Liver (tissue), 9 donors: ENCODE measurements around the gene TMEM272. TPM values are rescaled to one million over a fixed set of nuclear protein-coding genes. Genes with fewer than 3 reads are reported as not detected.

ENCODE experiments used
- DNase-seq: peaks from one replicate; pipeline ENCODE4 v3.0.0-alpha.2; 2017; ENCODE audit warnings: low spot score
- H3K27ac ChIP-seq, 2 donors: one replicate each; pipeline ENCODE4 v1.7.0; 2013; ENCODE audit warnings: inconsistent platforms in 2 of 2, low read length in 2 of 2, control low read depth in 1 of 2, low read depth in 1 of 2, mild to moderate bottlenecking in 1 of 2
- H3K27me3 ChIP-seq, 4 donors: one replicate each; pipeline versions ENCODE4 v1.6.1 to v1.7.0; 2013; ENCODE audit warnings: low read length in 3 of 4, inconsistent platforms in 1 of 4, mild to moderate bottlenecking in 1 of 4, moderate library complexity in 1 of 4; ENCODE audit not compliant: control insufficient read depth in 4 of 4, insufficient read depth in 4 of 4
- H3K36me3 ChIP-seq, 4 donors: one replicate each; pipeline versions ENCODE4 v1.6.1 to v1.7.0; 2013; ENCODE audit warnings: low read length in 3 of 4, mild to moderate bottlenecking in 3 of 4, low read depth in 1 of 4, moderate library complexity in 1 of 4; ENCODE audit not compliant: control insufficient read depth in 4 of 4, insufficient read depth in 3 of 4
- H3K4me1 ChIP-seq, 4 donors: one replicate each; pipeline versions ENCODE4 v1.6.1 to v1.7.0; 2013; ENCODE audit warnings: low read length in 3 of 4, mild to moderate bottlenecking in 3 of 4, moderate library complexity in 1 of 4; ENCODE audit not compliant: control insufficient read depth in 4 of 4, insufficient read depth in 4 of 4
- H3K4me3 ChIP-seq, 3 donors: one replicate each; pipeline versions ENCODE4 v1.6.1 to v1.7.0; 2013; ENCODE audit warnings: low read length in 3 of 3, control low read depth in 1 of 3, low read depth in 1 of 3, mild to moderate bottlenecking in 1 of 3
- H3K9ac ChIP-seq, 2 donors: one replicate each; pipeline ENCODE4 v1.7.0; 2013; ENCODE audit warnings: low read length in 2 of 2, mild to moderate bottlenecking in 2 of 2, moderate library complexity in 2 of 2, control low read depth in 1 of 2, low read depth in 1 of 2
- H3K9me3 ChIP-seq, 4 donors: one replicate each; pipeline versions ENCODE4 v1.6.1 to v1.7.0; 2013; ENCODE audit warnings: low read length in 3 of 4; ENCODE audit not compliant: control insufficient read depth in 4 of 4
- EGR1 ChIP-seq, 2 donors: IDR thresholded peaks; 2 replicates each; pipeline ENCODE4 v1.6.1; 2016 to 2018; ENCODE audit warnings: antibody characterized with exemption in 2 of 2, low read depth in 2 of 2
- FOXA1 ChIP-seq: IDR thresholded peaks from 2 replicates; pipeline ENCODE4 v1.6.1; 2016; ENCODE audit warnings: antibody characterized with exemption
- FOXA2 ChIP-seq: IDR thresholded peaks from 2 replicates; pipeline ENCODE4 v1.6.1; 2016; ENCODE audit warnings: antibody characterized with exemption
- GABPA ChIP-seq, 2 donors: IDR thresholded peaks in 1 of 2; conservative IDR thresholded peaks in 1 of 2; 2 replicates each; pipeline ENCODE4 v1.6.1; 2016; ENCODE audit warnings: antibody characterized with exemption in 2 of 2, mild to moderate bottlenecking in 1 of 2, moderate library complexity in 1 of 2
- HNF4A ChIP-seq, 2 donors: conservative IDR thresholded peaks; 2 replicates each; pipeline ENCODE4 v1.6.1; 2016; ENCODE audit warnings: antibody characterized with exemption in 2 of 2, mild to moderate bottlenecking in 2 of 2
- HNF4G ChIP-seq: IDR thresholded peaks from 2 replicates; pipeline ENCODE4 v1.6.1; 2016; ENCODE audit warnings: antibody characterized with exemption
- JUND ChIP-seq, 2 donors: IDR thresholded peaks; 2 replicates each; pipeline ENCODE4 v1.6.1; 2016; ENCODE audit warnings: antibody characterized with exemption in 2 of 2
- MAX ChIP-seq: IDR thresholded peaks from 2 replicates; pipeline ENCODE4 v1.6.1; 2016; ENCODE audit warnings: antibody characterized with exemption
- NR2F2 ChIP-seq: IDR thresholded peaks from 2 replicates; pipeline ENCODE4 v1.6.1; 2016; ENCODE audit warnings: antibody characterized with exemption
- RAD21 ChIP-seq, 2 donors: IDR thresholded peaks; 2 replicates each; pipeline ENCODE4 v1.6.1; 2016; ENCODE audit warnings: antibody characterized with exemption in 2 of 2, mild to moderate bottlenecking in 2 of 2
- REST ChIP-seq: IDR thresholded peaks from 2 replicates; pipeline ENCODE4 v1.6.1; 2016; ENCODE audit warnings: antibody characterized with exemption, mild to moderate bottlenecking
- RXRA ChIP-seq, 2 donors: IDR thresholded peaks; 2 replicates each; pipeline ENCODE4 v1.6.1; 2017 to 2018; ENCODE audit warnings: antibody characterized with exemption in 2 of 2, mild to moderate bottlenecking in 1 of 2
- SP1 ChIP-seq: IDR thresholded peaks from 2 replicates; pipeline ENCODE4 v1.6.1; 2018; ENCODE audit warnings: antibody characterized with exemption, mild to moderate bottlenecking
- TAF1 ChIP-seq: conservative IDR thresholded peaks from 2 replicates; pipeline ENCODE4 v1.6.1; 2016; ENCODE audit warnings: antibody characterized with exemption, mild to moderate bottlenecking
- YY1 ChIP-seq: IDR thresholded peaks from 2 replicates; pipeline ENCODE4 v1.6.1; 2016; ENCODE audit warnings: antibody characterized with exemption, mild to moderate bottlenecking
- WGBS: extraction: QIAGEN DNeasy Blood & Tissue Kit; methylation state at CpG from one replicate; pipeline ENCODE4 v1.1.7; 2013; 5-methylcytosine and 5-hydroxymethylcytosine counted together
- polyA plus RNA-seq, 2 donors: library from polyadenylated mRNA; stranded (reverse) in 1 of 2; unstranded in 1 of 2; fragments of 200-250 nt in 1 of 2; fragments of >200 nt in 1 of 2; fragmentation: Nextera tagmentation in 1 of 2; extraction: Ambion mirVana in 1 of 2; gene quantifications; one replicate each; pipeline versions ENCODE4 v1.2.1 to v1.2.3, GENCODE V29; 2013 to 2015
- total RNA-seq, 2 donors: library from RNA; depleted of rRNA; stranded (reverse); fragments of >200 nt; gene quantifications; one replicate each; pipeline ENCODE4 v1.2.3, GENCODE V29; 2014
- TF ChIP-seq, protein P1 (sequence below): IDR thresholded peaks from 2 replicates; pipeline ENCODE4 v1.6.1; 2016; ENCODE audit warnings: antibody characterized with exemption
- TF ChIP-seq, protein P2 (sequence below): IDR thresholded peaks from 2 replicates; pipeline ENCODE4 v1.6.1; 2016; ENCODE audit warnings: antibody characterized with exemption
- TF ChIP-seq, protein P3 (sequence below): fragments of 150-350 bp; IDR thresholded peaks from 2 replicates; pipeline ENCODE4 v1.5.1; 2017; ENCODE audit warnings: improper control_type of control experiment, low read depth, low read length; ENCODE audit not compliant: missing input control
- donor health status: healthy.
- donor health status: healthy.
- donor health status: healthy.
- donor health status: healthy.
- donor health status: healthy.

Gene TMEM272
- total and polyA plus RNA-seq, 4 donors, result 0.02 to 0.42 (median 0.10) TPM

GRCh38 chr13:51846756-51847155 is 1.8 kb upstream of the TMEM272 start:
- no peak for TF ChIP-seq REST
- no peak for TF ChIP-seq GABPA (IDR thresholded peaks at IDR 0.05 in 1 of 2, conservative IDR thresholded peaks at IDR 0.05 in 1 of 2)
- TF ChIP-seq HNF4G, result no peak
- TF ChIP-seq TAF1, result no peak
- no peak for TF ChIP-seq HNF4A (conservative IDR thresholded peaks at IDR 0.05)
- TF ChIP-seq, protein P1, sequence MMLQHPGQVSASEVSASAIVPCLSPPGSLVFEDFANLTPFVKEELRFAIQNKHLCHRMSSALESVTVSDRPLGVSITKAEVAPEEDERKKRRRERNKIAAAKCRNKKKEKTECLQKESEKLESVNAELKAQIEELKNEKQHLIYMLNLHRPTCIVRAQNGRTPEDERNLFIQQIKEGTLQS, result no peak
- no peak for TF ChIP-seq RXRA (IDR thresholded peaks at IDR 0.05)
- no peak for TF ChIP-seq FOXA2
- TF ChIP-seq YY1, result no peak
- no peak for TF ChIP-seq MAX
- TF ChIP-seq SP1, result no peak
- no peak for TF ChIP-seq FOXA1
- no peak for TF ChIP-seq RAD21 (IDR thresholded peaks at IDR 0.05)
- TF ChIP-seq NR2F2, result no peak
- TF ChIP-seq, protein P2, sequence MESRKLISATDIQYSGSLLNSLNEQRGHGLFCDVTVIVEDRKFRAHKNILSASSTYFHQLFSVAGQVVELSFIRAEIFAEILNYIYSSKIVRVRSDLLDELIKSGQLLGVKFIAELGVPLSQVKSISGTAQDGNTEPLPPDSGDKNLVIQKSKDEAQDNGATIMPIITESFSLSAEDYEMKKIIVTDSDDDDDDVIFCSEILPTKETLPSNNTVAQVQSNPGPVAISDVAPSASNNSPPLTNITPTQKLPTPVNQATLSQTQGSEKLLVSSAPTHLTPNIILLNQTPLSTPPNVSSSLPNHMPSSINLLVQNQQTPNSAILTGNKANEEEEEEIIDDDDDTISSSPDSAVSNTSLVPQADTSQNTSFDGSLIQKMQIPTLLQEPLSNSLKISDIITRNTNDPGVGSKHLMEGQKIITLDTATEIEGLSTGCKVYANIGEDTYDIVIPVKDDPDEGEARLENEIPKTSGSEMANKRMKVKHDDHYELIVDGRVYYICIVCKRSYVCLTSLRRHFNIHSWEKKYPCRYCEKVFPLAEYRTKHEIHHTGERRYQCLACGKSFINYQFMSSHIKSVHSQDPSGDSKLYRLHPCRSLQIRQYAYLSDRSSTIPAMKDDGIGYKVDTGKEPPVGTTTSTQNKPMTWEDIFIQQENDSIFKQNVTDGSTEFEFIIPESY, result no peak
- TF ChIP-seq EGR1 (IDR thresholded peaks at IDR 0.05; ENCODE audit: low read depth in 2 of 2), result no peak
- TF ChIP-seq JUND (IDR thresholded peaks at IDR 0.05), result no peak
- TF ChIP-seq, protein P3, sequence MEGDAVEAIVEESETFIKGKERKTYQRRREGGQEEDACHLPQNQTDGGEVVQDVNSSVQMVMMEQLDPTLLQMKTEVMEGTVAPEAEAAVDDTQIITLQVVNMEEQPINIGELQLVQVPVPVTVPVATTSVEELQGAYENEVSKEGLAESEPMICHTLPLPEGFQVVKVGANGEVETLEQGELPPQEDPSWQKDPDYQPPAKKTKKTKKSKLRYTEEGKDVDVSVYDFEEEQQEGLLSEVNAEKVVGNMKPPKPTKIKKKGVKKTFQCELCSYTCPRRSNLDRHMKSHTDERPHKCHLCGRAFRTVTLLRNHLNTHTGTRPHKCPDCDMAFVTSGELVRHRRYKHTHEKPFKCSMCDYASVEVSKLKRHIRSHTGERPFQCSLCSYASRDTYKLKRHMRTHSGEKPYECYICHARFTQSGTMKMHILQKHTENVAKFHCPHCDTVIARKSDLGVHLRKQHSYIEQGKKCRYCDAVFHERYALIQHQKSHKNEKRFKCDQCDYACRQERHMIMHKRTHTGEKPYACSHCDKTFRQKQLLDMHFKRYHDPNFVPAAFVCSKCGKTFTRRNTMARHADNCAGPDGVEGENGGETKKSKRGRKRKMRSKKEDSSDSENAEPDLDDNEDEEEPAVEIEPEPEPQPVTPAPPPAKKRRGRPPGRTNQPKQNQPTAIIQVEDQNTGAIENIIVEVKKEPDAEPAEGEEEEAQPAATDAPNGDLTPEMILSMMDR, result no peak
- H3K36me3 ChIP-seq, result no peaks in the 10 kb centered on the region
- no peak overlapping the region for H3K27ac ChIP-seq
- no peaks in the 10 kb centered on the region for H3K27me3 ChIP-seq
- peaks cover 0 to 4% (median 1%) of the 10 kb centered on the region in 4 donors for H3K4me1 ChIP-seq
- H3K9me3 ChIP-seq, result no peaks in the 10 kb centered on the region
- no peak overlapping the region for H3K4me3 ChIP-seq
- WGBS, result 85% methylated on average over 1 of the region's 1 CpG
- no peak overlapping the region for H3K9ac ChIP-seq
- DNase-seq, result no peak
